A673 (cell line): ENCODE results near the gene NCAPD3. TPM values are rescaled to one million over a fixed set of nuclear protein-coding genes. Genes with fewer than 3 reads are reported as not detected.
"Not testable (repeated sequence)": the region's sequence is repeated elsewhere in the genome, so short reads cannot be mapped to it uniquely, and the experiment has no call there.

Source experiments
- BruUV-seq: library from RNA; stranded (reverse); fragments of 400-500 nt; replicated peaks from 2 replicates; lab custom pipeline; 2021; lab: Mats Ljungman, UMichigan
- CTCF ChIA-PET: fragments of 300-600 bp; sonication (Branson Sonifier 250); formaldehyde crosslinking; loops from one replicate; lab custom pipeline; 2022; ENCODE audit warnings: antibody characterized with exemption; lab: Charles Lee
- POLR2A ChIA-PET: fragments of 300-600 bp; sonication (Branson Sonifier 250); formaldehyde crosslinking; loops from one replicate; lab custom pipeline; 2022; ENCODE audit warnings: antibody characterized with exemption; ENCODE audit not compliant: low non-redundant PET; lab: Charles Lee
- DNase-seq: peaks from one replicate; pipeline ENCODE4 v3.0.0-alpha.2; 2015; ENCODE audit warnings: low spot score
- H3K27ac ChIP-seq: fragments of 200-600 bp; sonication (generic); 2 replicates; pipeline ENCODE4 v1.5.1; 2016; ENCODE audit warnings: mixed run types, low read depth, mild to moderate bottlenecking, mixed read lengths, antibody characterized with exemption, low read length; ENCODE audit not compliant: poor library complexity, severe bottlenecking
- H3K27me3 ChIP-seq: fragments of 200-600 bp; sonication (generic); replicated peaks from 2 replicates; pipeline ENCODE4 v1.6.1; 2017; ENCODE audit warnings: mixed run types, low read depth, mild to moderate bottlenecking, mixed read lengths, antibody characterized with exemption, low read length; ENCODE audit not compliant: insufficient read depth, poor library complexity
- H3K36me3 ChIP-seq: fragments of 200-600 bp; sonication (generic); 2 replicates; pipeline ENCODE4 v1.6.1; 2016; ENCODE audit warnings: mixed run types, mild to moderate bottlenecking, mixed read lengths, antibody characterized with exemption, low read length; ENCODE audit not compliant: insufficient read depth, poor library complexity, severe bottlenecking
- H3K4me1 ChIP-seq: fragments of 200-600 bp; sonication (generic); 2 replicates; pipeline ENCODE4 v1.6.1; 2017; ENCODE audit warnings: mixed run types, mild to moderate bottlenecking, mixed read lengths, antibody characterized with exemption, low read length; ENCODE audit not compliant: insufficient read depth, poor library complexity, severe bottlenecking
- H3K4me3 ChIP-seq: fragments of 200-600 bp; sonication (generic); 2 replicates; pipeline ENCODE4 v1.5.1; 2016; ENCODE audit warnings: low read depth, mixed run types, mild to moderate bottlenecking, mixed read lengths, low read length; ENCODE audit not compliant: poor library complexity, severe bottlenecking
- H3K9me3 ChIP-seq: fragments of 200-600 bp; sonication (generic); 2 replicates; pipeline ENCODE4 v1.6.1; 2016; ENCODE audit warnings: mixed run types, low read depth, mild to moderate bottlenecking, mixed read lengths, antibody characterized with exemption, low read length; ENCODE audit not compliant: poor library complexity, severe bottlenecking
- CTCF ChIP-seq: fragments of 300-800, 200-600 bp; sonication (generic); conservative IDR thresholded peaks from 2 replicates; pipeline ENCODE4 v1.5.1; 2017; ENCODE audit warnings: low read depth, mild to moderate bottlenecking, antibody characterized with exemption, low read length, moderate library complexity, mixed read lengths
- EZH2 ChIP-seq: fragments of 200-600 bp; sonication (generic); IDR thresholded peaks from 2 replicates; pipeline ENCODE4 v1.6.1; 2017; ENCODE audit warnings: borderline replicate concordance, low read depth, mild to moderate bottlenecking, mixed read lengths, antibody characterized with exemption, low read length; ENCODE audit not compliant: poor library complexity, severe bottlenecking
- intact Hi-C: fragments of 100-400 bp; cut with micrococcal nuclease; formaldehyde crosslinking; loops from one replicate; pipeline ENCODE4 v1.10.0; 2022; ENCODE audit not compliant: unreplicated experiment
- total RNA-seq: library from RNA; stranded (reverse); gene quantifications from 2 replicates; pipeline ENCODE4 v1.2.3, GENCODE V29; 2021

NCAPD3 gene
- total RNA-seq, 1 experiment from 2014 or later: 127 TPM

GRCh38 chr11:134116210-134116609 is 107.6 kb downstream of the NCAPD3 start:
- no peak overlapping the region for H3K4me3 ChIP-seq
- no peak overlapping the region for H3K27ac ChIP-seq
- CTCF ChIA-PET: no interaction called here
- no peaks in the 10 kb centered on the region for H3K9me3 ChIP-seq
- TF ChIP-seq EZH2 (no peak), CTCF (no peak)
- no peaks in the 10 kb centered on the region for H3K36me3 ChIP-seq
- intact Hi-C loops: no loop called here
- no peak for DNase-seq
- POLR2A ChIA-PET: no interaction called here
- H3K27me3 ChIP-seq: no peaks in the 10 kb centered on the region
- no peaks in the 10 kb centered on the region for H3K4me1 ChIP-seq
- BruUV-seq: no TSS peak

GRCh38 chr11:134113787-134114186 is 110.0 kb downstream of the NCAPD3 start:
- POLR2A ChIA-PET, H3K27me3 ChIP-seq, DNase-seq, H3K4me1 ChIP-seq, H3K9me3 ChIP-seq, H3K27ac ChIP-seq, CTCF ChIA-PET, BruUV-seq, H3K4me3 ChIP-seq, intact Hi-C loops, H3K36me3 ChIP-seq: not testable (repeated sequence)

GRCh38 chr11:134110252-134110815 is 113.4 kb downstream of the NCAPD3 start:
- CTCF ChIA-PET: no interaction called here
- Histone ChIP-seq H3K4me1 (no peaks in the 10 kb centered on the region), H3K27me3 (no peaks in the 10 kb centered on the region), H3K36me3 (no peaks in the 10 kb centered on the region), H3K4me3 (no peak overlapping the region), H3K9me3 (peaks cover 6% of the 10 kb centered on the region), H3K27ac (no peak overlapping the region)
- no peak for DNase-seq
- TF ChIP-seq EZH2 (no peak), CTCF (no peak)
- intact Hi-C loops: no loop called here
- BruUV-seq: no TSS peak
- POLR2A ChIA-PET: interaction anchor here (0.5 kb wide), 1 partner anchor 113 kb away, joined by 8 read pairs; the partner anchor contains the start of gene NCAPD3

Other genes starting within 250 kb of the NCAPD3 start
- gene JAM3, start 154.9 kb downstream of the NCAPD3 start, total RNA-seq: 9.0 and 14.5 TPM in 2 replicates
- gene VPS26B, start 704 bp upstream of the NCAPD3 start, total RNA-seq: 51.3 and 53.3 TPM in 2 replicates
- 57.2 and 60.2 TPM in 2 replicates for gene THYN1, start 29.4 kb upstream of the NCAPD3 start, total RNA-seq
- 32.3 and 34.8 TPM in 2 replicates for gene ACAD8, start 29.6 kb upstream of the NCAPD3 start, total RNA-seq
- 0.09 and 0.17 TPM in 2 replicates for gene GLB1L3, start 52.4 kb upstream of the NCAPD3 start, total RNA-seq
- 21.7 and 22.6 TPM in 2 replicates for gene GLB1L2, start 108.0 kb upstream of the NCAPD3 start, total RNA-seq
- gene B3GAT1, start 188.3 kb upstream of the NCAPD3 start, total RNA-seq: 3.7 and 5.5 TPM in 2 replicates